GM19467 (cell line): ENCODE results near the gene AEBP1.

Source experiments
- ATAC-seq: cut with Tn5 transposase; IDR thresholded peaks from one replicate; pipeline ENCODE4 v1.9.1; 2021; ENCODE audit warnings: mild to moderate bottlenecking, moderate library complexity; ENCODE audit not compliant: unreplicated experiment

Gene AEBP1

DNA sequence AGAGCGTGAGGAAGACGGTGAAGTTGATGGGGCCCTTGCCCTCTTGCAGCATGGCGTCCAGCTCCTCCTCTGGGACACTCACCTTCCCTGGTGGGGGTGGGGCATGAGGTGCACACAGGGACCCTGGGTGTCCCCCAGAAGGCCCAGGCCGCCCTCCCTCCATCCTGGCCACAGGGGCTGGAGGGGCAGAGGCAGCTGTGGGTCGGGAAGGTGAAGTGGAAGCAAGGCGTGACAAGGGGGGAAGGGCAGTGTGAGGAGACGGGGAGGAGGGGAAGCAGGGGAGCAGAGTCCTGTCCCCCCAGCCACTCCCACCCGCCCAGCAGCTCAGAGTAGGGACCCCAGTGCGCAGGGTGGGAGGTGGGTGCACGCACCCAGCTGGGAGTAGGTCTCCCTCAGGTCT lies 36.2 kb downstream of the AEBP1 start:
- ATAC-seq: no peak

DNA sequence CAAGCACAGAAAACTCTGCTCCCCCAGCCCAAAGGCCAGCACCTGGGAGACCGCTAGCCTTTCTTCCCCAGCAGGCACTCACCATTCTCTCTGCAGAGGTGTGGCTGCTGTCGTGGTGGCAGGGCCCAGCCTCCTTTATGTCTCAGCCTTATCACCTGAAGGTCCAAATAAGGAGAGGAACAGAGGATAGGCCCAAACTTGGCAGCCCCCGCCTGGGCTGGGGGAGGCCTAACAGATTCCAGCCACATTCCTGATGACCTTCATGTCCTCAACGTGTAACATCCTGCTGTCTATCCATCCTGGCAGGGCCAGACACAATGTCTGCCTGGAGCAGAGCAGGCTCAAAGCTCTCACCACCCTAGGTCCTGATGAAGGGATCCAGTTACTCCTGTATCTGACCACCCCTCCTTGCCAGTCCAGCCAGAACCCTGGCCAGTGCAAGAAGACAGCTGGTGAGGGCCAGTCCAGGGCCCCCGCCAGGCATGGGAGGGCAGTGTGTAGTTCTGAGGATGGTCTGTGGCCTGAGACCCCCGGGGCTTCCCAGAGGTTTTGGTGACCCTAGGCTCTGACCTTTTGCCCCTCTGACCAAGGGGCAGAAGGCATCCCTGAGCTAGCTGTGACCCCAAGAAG lies 37.2 kb downstream of the AEBP1 start, which contains the start of gene MYL7:
MYL7 (minus strand) TSS at position 112 of the 630 bp plus-strand sequence; CDS start at position 85, 27 bp downstream.
- no peak for ATAC-seq

DNA sequence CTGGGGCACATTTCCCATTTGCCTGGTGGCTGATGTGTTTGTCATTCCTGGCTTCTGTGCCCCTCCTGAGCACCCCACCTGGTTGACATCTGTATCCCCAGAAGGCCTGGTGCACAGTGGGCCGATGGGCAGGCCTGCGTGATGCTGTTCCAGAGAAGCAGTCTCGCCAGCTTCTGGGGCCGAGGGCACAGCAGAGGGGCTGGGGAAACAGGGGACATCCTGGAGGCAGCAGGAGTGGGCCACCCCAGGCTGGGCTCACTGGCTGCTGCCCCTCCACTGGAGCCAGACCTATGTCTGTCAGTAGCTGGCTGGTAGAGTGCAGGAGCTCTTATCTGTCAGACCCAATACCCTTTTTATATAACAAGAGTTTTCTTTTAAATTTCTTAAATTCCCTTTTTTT lies 37.9 kb downstream of the AEBP1 start:
- ATAC-seq: no peak

DNA sequence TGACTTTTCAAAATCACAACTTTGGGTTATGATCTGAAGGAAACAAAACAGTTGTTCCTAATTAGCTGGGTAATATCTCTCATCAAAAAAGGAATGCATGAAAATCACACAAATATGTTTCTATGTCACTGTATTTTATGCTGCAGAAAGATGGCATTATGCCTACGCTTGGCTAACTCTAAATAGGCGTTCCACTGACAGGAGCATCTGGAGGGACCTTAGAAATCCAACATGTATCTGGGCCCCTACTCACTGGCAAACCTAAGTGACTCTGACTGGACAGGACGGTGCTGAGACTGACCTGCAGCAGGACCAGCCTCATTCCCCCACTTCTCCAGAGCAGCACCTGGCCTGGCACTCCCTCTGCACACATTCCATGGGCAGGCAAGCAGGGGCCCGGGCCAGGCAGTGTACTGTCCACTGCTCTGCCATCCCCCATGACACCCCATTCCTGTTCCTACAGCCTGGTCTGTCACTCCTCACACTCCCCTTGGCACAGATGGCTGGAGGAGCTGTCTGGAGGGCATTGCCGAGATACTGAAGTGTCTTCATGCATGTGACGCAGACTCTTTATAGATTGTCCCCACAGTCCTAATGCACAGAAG lies 39.6 kb downstream of the AEBP1 start:
- ATAC-seq: no peak

GRCh38 chr7:44144426-44144967 lies 40.4 kb downstream of the AEBP1 start:
- ATAC-seq: no peak

- ATAC-seq: no peak
Measured at GRCh38 chr7:44144968-44145478, 40.9 kb downstream of the AEBP1 start.

DNA sequence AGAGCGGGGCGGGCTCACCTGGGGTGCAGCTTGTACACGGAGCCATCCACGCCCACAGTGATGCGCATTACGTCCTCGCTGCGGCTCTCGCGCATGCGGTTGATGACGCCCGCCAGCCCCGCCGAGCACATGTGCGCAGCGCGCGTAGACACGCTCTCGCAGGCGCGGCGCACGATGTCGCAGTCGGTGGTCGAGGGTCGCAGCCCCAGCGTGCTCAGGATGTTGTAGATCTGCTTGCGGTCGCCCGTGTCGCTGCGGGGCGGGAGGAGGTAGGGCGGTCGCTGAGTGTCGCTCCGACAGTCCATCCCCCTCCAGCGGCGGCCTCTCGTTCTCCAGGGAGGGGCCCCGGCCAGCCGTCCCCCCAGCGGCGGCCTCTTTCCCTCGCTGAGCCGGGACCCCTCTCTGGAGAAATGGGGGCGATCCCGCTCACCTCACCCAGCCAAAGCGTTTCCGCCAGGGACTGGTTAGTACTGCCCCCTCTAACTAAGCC lies 41.4 kb downstream of the AEBP1 start:
- ATAC-seq: no peak

- ATAC-seq: no peak
Measured at GRCh38 chr7:44145969-44146911, 42.1 kb downstream of the AEBP1 start.

DNA sequence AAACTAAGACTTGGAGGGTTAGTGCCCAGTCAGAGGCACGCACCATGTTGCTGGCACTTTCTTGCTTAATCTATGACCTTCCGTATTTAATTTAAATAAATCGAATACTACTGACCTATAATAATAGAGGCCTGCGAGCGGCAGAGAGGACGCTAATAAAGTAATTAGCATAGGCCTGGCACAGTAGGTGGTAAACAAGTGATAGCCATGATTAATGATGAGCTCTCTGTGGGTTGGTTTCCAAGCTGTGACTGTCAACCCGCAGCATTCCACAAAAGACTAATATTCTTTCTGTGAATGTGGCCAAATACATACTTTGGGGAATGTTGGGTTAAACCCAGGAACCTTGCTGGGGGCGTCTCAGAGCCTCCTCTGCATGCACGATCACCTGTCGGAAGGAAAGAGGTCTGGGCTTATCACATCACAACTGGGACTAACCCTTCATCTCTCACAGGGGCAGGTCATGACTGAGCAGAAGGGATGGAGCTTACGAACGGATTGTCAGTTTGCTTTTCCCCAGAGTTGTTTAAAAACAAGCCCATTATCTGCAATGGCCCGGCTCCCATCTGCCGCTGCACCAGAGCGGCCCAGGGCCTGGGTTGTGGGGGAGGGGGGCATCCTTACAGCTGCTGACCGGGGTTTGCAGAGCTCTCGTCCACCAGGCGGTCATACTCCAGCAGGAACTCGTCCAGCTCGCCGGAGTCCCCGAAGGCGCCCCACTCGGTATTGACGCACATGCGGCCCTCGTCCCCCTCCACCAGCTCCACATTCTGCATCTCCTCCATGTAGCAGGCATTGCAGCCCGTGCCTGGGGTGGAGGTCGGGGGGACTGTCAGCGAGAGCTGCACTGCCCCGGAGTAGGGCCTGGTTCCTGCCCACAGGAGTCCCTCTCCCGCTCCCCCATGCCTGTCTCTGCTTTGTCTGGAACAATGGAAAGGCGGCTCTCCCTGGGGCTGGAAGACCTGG lies 43.2 kb downstream of the AEBP1 start:
- ATAC-seq: no peak

GRCh38 chr7:44148166-44148565 lies 44.0 kb downstream of the AEBP1 start:
- no peak for ATAC-seq

DNA sequence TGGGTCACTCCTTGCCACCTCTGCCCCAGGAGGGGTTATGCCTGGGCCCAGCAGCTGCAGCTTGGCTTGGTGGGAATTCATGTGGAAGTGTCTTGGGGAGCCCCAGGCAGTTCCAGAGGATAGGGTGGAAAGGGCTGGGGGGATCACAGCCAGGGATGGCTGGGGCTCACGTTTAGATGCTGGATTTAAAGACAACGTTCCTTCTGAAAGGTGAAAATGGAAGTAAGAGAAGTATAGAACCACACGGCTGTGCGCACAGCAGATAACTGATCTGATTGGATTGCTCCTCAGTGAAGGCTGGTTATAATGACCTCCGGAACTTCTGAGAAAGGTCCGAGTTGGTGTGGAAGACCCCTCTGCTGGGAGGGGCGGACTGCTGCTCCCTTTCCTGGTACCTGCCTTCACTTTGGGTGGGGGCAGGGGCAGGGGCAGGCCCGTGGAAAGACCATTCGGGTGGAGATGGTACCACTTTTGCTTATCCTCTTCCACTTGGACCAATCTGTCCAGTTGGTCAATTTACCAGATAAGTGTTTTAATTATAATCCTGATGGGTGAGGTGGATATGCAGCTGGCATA lies 44.9 kb downstream of the AEBP1 start:
- ATAC-seq: no peak

- no peak for ATAC-seq
Measured at GRCh38 chr7:44149571-44150465, 45.7 kb downstream of the AEBP1 start.

DNA sequence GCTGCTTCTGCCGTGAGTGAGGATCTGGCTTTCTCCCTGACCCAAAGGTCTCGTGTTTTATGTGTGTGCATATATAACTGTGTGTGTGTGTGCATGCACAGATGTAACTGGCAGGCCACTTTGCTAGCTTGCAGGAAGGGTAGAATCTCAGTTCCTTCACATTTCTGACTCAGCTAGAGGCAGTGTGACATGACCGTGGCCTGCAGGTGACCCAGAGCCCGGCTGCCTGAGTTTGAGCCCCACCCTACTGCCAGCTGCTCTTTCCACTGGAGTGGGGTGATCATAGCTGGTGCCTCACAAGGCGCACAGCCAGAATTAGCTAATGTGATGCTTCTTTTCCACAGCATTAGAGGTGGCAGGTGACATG lies 46.3 kb downstream of the AEBP1 start:
- no peak for ATAC-seq

GRCh38 chr7:44150966-44151941 lies 47.1 kb downstream of the AEBP1 start:
- ATAC-seq: no peak

GRCh38 chr7:44151956-44152355 lies 47.8 kb downstream of the AEBP1 start:
- ATAC-seq: no peak

- ATAC-seq: no peak
Measured at GRCh38 chr7:44152971-44153947, 49.1 kb downstream of the AEBP1 start.
